Testis (tissue), 3 donors: ENCODE measurements around the gene ATP1A1. TPM values are rescaled to one million over a fixed set of nuclear protein-coding genes. Genes with fewer than 3 reads are reported as not detected.

ENCODE experiments used
- DNase-seq: peaks from one replicate; pipeline ENCODE4 v3.0.0-alpha.2; 2019
- H3K27ac ChIP-seq, 2 donors: fragments of 200-600 bp; sonication (generic); one replicate each; pipeline ENCODE4 v1.5.1; 2019
- H3K27me3 ChIP-seq: fragments of 200-600 bp; sonication (generic); one replicate; pipeline ENCODE4 v1.5.1; 2019
- H3K36me3 ChIP-seq: fragments of 200-600 bp; sonication (generic); one replicate; pipeline ENCODE4 v1.5.1; 2017; ENCODE audit warnings: low read depth; ENCODE audit errors: missing control alignments
- H3K4me1 ChIP-seq: fragments of 200-600 bp; sonication (generic); one replicate; pipeline ENCODE4 v1.5.1; 2019
- H3K4me3 ChIP-seq, 2 donors: fragments of 200-600 bp; sonication (generic); one replicate each; pipeline ENCODE4 v1.5.1; 2017 to 2019
- H3K9me3 ChIP-seq: fragments of 200-600 bp; sonication (generic); one replicate; pipeline ENCODE4 v1.5.1; 2017
- CTCF ChIP-seq, 3 experiments: fragments of 450-650 bp in 2 of 3; fragments of 200-600 bp in 1 of 3; sonication (generic) in 1 of 3; IDR thresholded peaks; one replicate each; pipeline ENCODE4 v1.5.1; 2016 to 2019; ENCODE audit warnings: antibody characterized with exemption in 3 of 3, mild to moderate bottlenecking in 2 of 3, moderate library complexity in 1 of 3
- POLR2A ChIP-seq: fragments of 450-650 bp; IDR thresholded peaks from one replicate; pipeline ENCODE4 v1.6.1; 2017; ENCODE audit warnings: antibody characterized with exemption, mild to moderate bottlenecking, moderate library complexity
- WGBS, 2 donors: methylation state at CpG; one replicate each; pipeline ENCODE4 v1.1.5; 2018; 5-methylcytosine and 5-hydroxymethylcytosine counted together
- intact Hi-C: fragments of 100-400 bp; cut with DNase I; formaldehyde crosslinking; loops from one replicate; pipeline ENCODE4 v1.15.1; 2023; ENCODE audit warnings: low total_unique reads
- polyA plus RNA-seq: library from polyadenylated mRNA; stranded (reverse); fragments of 350-450 nt; fragmentation: Illumina TruSeq; extraction: RNeasy Lipid Tissue Mini Kit (QIAGEN cat#74804); gene quantifications from one replicate; pipeline ENCODE4 v1.2.3, GENCODE V29; 2014; ENCODE audit warnings: low read depth, low replicate concordance; ENCODE audit not compliant: insufficient read depth
- total RNA-seq, 2 donors: library from RNA; depleted of rRNA; stranded (reverse); fragments of >200 nt; gene quantifications; one replicate each; pipeline ENCODE4 v1.2.3, GENCODE V29; 2016

The ATP1A1 gene
- total and polyA plus RNA-seq, 3 donors from 2014 or later = 394 to 561 (median 444) TPM

- Histone ChIP-seq H3K9me3 (no peaks in the 10 kb centered on the region), H3K4me3 (no peak overlapping the region), H3K27ac (no peak overlapping the region), H3K27me3 (no peaks in the 10 kb centered on the region), H3K4me1 (peaks cover 18% of the 10 kb centered on the region), H3K36me3 (no peaks in the 10 kb centered on the region)
- no peak for DNase-seq
- intact Hi-C loops = no loop called here
- no peak for TF ChIP-seq POLR2A
- no peak for TF ChIP-seq CTCF (IDR thresholded peaks at IDR 0.05)
- 82 to 88% methylated on average over 2 of the region's 2 CpGs for WGBS, 2 donors
Observed at GRCh38 chr1:116435806-116436610, 63.0 kb downstream of the ATP1A1 start.

GRCh38 chr1:116436611-116436970, 63.5 kb downstream of the ATP1A1 start:
- WGBS, 2 donors = 97% methylated on average over 2 of the region's 2 CpGs
- Histone ChIP-seq H3K27me3 (no peaks in the 10 kb centered on the region), H3K4me1 (peaks cover 18% of the 10 kb centered on the region), H3K27ac (no peak overlapping the region), H3K4me3 (no peak overlapping the region), H3K9me3 (no peaks in the 10 kb centered on the region), H3K36me3 (no peaks in the 10 kb centered on the region)
- TF ChIP-seq POLR2A (no peak), CTCF (IDR thresholded peaks at IDR 0.05) (no peak)
- intact Hi-C loops = no loop called here
- no peak for DNase-seq

- Histone ChIP-seq H3K36me3 (no peaks in the 10 kb centered on the region), H3K4me3 (no peak overlapping the region), H3K27me3 (no peaks in the 10 kb centered on the region), H3K9me3 (no peaks in the 10 kb centered on the region), H3K27ac (no peak overlapping the region), H3K4me1 (no peaks in the 10 kb centered on the region)
- intact Hi-C loops = no loop called here
- WGBS, 2 donors = 74 to 80% methylated on average over 1 of the region's 1 CpG
- DNase-seq = no peak
- TF ChIP-seq POLR2A = no peak
- no peak for TF ChIP-seq CTCF (IDR thresholded peaks at IDR 0.05)
Observed at GRCh38 chr1:116439701-116440100, 66.7 kb downstream of the ATP1A1 start.

- no peaks in the 10 kb centered on the region for H3K27me3 ChIP-seq
- no peaks in the 10 kb centered on the region for H3K36me3 ChIP-seq
- no peak for DNase-seq
- no peak overlapping the region for H3K4me3 ChIP-seq
- H3K9me3 ChIP-seq = no peaks in the 10 kb centered on the region
- TF ChIP-seq CTCF (IDR thresholded peaks at IDR 0.05) = no peak
- TF ChIP-seq POLR2A = no peak
- no peaks in the 10 kb centered on the region for H3K4me1 ChIP-seq
- 96 to 97% methylated on average over 4 of the region's 4 CpGs for WGBS, 2 donors
- intact Hi-C loops = no loop called here
- H3K27ac ChIP-seq = no peak overlapping the region
Observed at GRCh38 chr1:116440731-116441130, 67.7 kb downstream of the ATP1A1 start.

GRCh38 chr1:116445534-116445933, 72.5 kb downstream of the ATP1A1 start:
- DNase-seq = no peak
- TF ChIP-seq CTCF (IDR thresholded peaks at IDR 0.05) (no peak), POLR2A (no peak)
- Histone ChIP-seq H3K27ac (no peak overlapping the region), H3K9me3 (no peaks in the 10 kb centered on the region), H3K4me3 (no peak overlapping the region), H3K4me1 (no peaks in the 10 kb centered on the region), H3K36me3 (no peaks in the 10 kb centered on the region), H3K27me3 (no peaks in the 10 kb centered on the region)
- 86 to 88% methylated on average over 1 of the region's 1 CpG for WGBS, 2 donors
- intact Hi-C loops = no loop called here
